Measurements from ENCODE around the gene ARHGDIB.

Gene ARHGDIB

DNA sequence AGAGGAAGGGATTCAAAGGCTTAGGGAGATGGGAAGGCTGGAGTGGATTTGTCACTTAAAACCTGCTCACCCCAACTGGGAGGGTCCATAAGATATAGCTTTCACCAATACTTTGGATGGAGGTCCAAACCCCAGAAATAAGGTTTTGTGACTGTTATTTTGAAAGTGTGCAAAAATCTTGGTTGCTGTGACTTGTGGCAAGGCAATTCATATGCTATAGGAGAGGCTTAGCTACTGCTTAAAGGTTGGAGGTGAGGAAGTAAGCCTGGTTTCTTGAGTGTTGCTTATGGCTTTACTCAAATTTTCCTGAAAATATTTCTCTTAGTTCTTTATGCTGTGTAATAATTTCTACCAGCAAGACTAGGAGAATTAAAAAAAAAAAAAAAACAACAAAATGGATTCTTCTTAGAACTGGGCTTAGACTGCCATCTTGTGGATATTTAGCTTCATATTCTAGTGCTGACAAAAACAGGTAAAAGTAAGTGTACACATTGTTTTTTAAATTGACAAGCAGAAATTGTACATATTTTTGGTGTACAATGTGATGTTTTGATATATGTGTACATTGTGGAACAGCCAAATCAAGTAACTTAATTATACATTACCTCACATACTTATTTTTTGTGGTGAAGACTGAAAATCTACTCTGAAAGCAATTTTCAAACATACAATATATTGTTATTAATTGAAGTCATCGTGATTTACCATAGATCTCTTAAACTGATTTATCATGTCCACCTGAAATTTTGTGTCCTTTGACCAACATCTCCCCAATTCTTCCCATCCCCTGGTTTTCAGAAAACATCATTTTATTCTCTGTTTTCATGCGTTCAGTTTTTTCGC lies 34.4 kb upstream of the ARHGDIB start:
- no peak overlapping the region for H3K9ac ChIP-seq (ENCODE audit: low read depth, low read length)

GRCh38 chr12:14994610-14995009 lies 33.2 kb upstream of the ARHGDIB start:
- Histone ChIP-seq H3K9ac (ENCODE audit: low read depth, low read length) (no peak overlapping the region), H3K27ac (ENCODE audit: low read depth, low read length) (no peak overlapping the region), H3K9me3 (ENCODE audit: insufficient read depth, low read depth, low read length) (no peaks in the 10 kb centered on the region), H3K4me3 (ENCODE audit: low read length) (no peak overlapping the region), H3K4me1 (ENCODE audit: insufficient read depth, low read length) (no peaks in the 10 kb centered on the region), H3K36me3 (ENCODE audit: insufficient read depth, low read length) (no peaks in the 10 kb centered on the region), H3K27me3 (ENCODE audit: insufficient read depth, low read length) (no peaks in the 10 kb centered on the region)
- WGBS, result 94% methylated on average over 2 of the region's 3 CpGs

More for the DNA sequence above, 34.4 kb upstream of the ARHGDIB start:
- Histone ChIP-seq H3K4me1 (ENCODE audit: insufficient read depth, low read length) (no peaks in the 10 kb centered on the region), H3K27ac (ENCODE audit: low read depth, low read length) (no peak overlapping the region), H3K9me3 (ENCODE audit: insufficient read depth, low read depth, low read length) (no peaks in the 10 kb centered on the region), H3K4me3 (ENCODE audit: low read length) (no peak overlapping the region), H3K36me3 (ENCODE audit: insufficient read depth, low read length) (no peaks in the 10 kb centered on the region), H3K27me3 (ENCODE audit: insufficient read depth, low read length) (no peaks in the 10 kb centered on the region)
- 100% methylated on average over 1 of the region's 3 CpGs for WGBS

GRCh38 chr12:14993537-14994266 lies 32.3 kb upstream of the ARHGDIB start:
- H3K27ac ChIP-seq (ENCODE audit: low read depth, low read length), result no peak overlapping the region
- no peaks in the 10 kb centered on the region for H3K27me3 ChIP-seq (ENCODE audit: insufficient read depth, low read length)
- H3K9ac ChIP-seq (ENCODE audit: low read depth, low read length), result no peak overlapping the region
- H3K36me3 ChIP-seq (ENCODE audit: insufficient read depth, low read length), result no peaks in the 10 kb centered on the region
- no peaks in the 10 kb centered on the region for H3K9me3 ChIP-seq (ENCODE audit: insufficient read depth, low read depth, low read length)
- no peaks in the 10 kb centered on the region for H3K4me1 ChIP-seq (ENCODE audit: insufficient read depth, low read length)
- H3K4me3 ChIP-seq (ENCODE audit: low read length), result no peak overlapping the region
- WGBS, result 83% methylated on average over 4 of the region's 4 CpGs

DNA sequence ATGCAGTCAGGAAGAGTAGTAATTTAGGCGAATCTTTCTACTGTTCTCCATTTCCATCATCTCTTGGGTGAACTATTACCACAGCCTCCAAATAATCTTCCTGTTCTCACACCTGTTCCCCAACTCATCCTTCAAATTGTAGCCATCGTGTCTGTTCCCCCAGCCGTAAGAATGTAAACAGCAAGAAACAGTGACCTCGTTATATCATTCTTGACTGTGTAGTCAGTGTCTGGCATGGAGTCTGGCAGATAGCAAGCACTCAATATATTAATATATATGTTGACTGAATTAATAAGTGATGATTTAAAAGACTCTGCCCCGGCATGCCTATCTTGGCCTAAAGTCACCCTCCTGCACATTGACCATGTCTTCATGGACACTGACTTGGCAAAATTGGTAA lies 31.7 kb upstream of the ARHGDIB start:
- H3K27ac ChIP-seq (ENCODE audit: low read depth, low read length), result no peak overlapping the region
- H3K36me3 ChIP-seq (ENCODE audit: insufficient read depth, low read length), result no peaks in the 10 kb centered on the region
- H3K9ac ChIP-seq (ENCODE audit: low read depth, low read length), result no peak overlapping the region
- H3K4me3 ChIP-seq (ENCODE audit: low read length), result no peak overlapping the region
- H3K4me1 ChIP-seq (ENCODE audit: insufficient read depth, low read length), result no peaks in the 10 kb centered on the region
- H3K9me3 ChIP-seq (ENCODE audit: insufficient read depth, low read depth, low read length), result no peaks in the 10 kb centered on the region
- 91% methylated on average over 5 of the region's 5 CpGs for WGBS
- no peaks in the 10 kb centered on the region for H3K27me3 ChIP-seq (ENCODE audit: insufficient read depth, low read length)

- H3K27ac ChIP-seq (ENCODE audit: low read depth, low read length), result no peak overlapping the region
- 92% methylated on average over 3 of the region's 3 CpGs for WGBS
Measured at GRCh38 chr12:14992673-14993072, 31.3 kb upstream of the ARHGDIB start.

DNA sequence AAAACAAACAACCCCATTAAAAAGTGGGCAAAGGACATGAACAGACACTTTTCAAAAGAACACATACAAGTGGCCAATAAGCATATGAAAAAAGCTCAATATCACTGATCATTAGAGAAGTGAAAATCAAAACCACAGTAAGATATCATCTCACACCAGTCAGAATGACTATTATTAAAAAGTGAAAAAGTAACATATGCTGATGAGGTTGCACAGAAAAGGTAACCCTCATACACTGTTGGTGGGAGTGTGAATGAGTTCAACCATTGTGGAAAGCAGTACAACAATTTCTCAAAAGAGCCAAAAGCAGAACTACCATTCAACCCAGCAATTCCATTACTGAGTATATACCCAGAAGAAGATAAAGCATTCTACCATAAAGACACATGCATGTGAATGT lies 29.7 kb upstream of the ARHGDIB start:
- Histone ChIP-seq H3K27ac (ENCODE audit: low read depth, low read length) (no peak overlapping the region), H3K36me3 (ENCODE audit: insufficient read depth, low read length) (no peaks in the 10 kb centered on the region), H3K4me3 (ENCODE audit: low read length) (no peak overlapping the region), H3K9ac (ENCODE audit: low read depth, low read length) (no peak overlapping the region), H3K4me1 (ENCODE audit: insufficient read depth, low read length) (no peaks in the 10 kb centered on the region), H3K9me3 (ENCODE audit: insufficient read depth, low read depth, low read length) (no peaks in the 10 kb centered on the region), H3K27me3 (ENCODE audit: insufficient read depth, low read length) (no peaks in the 10 kb centered on the region)

More at GRCh38 chr12:14992673-14993072, 31.3 kb upstream of the ARHGDIB start:
- H3K9me3 ChIP-seq (ENCODE audit: insufficient read depth, low read depth, low read length), result no peaks in the 10 kb centered on the region
- no peak overlapping the region for H3K4me3 ChIP-seq (ENCODE audit: low read length)
- H3K36me3 ChIP-seq (ENCODE audit: insufficient read depth, low read length), result no peaks in the 10 kb centered on the region
- no peaks in the 10 kb centered on the region for H3K27me3 ChIP-seq (ENCODE audit: insufficient read depth, low read length)
- no peak overlapping the region for H3K9ac ChIP-seq (ENCODE audit: low read depth, low read length)
- no peaks in the 10 kb centered on the region for H3K4me1 ChIP-seq (ENCODE audit: insufficient read depth, low read length)

GRCh38 chr12:14989790-14990189 lies 28.4 kb upstream of the ARHGDIB start:
- Histone ChIP-seq H3K4me1 (ENCODE audit: insufficient read depth, low read length) (no peaks in the 10 kb centered on the region), H3K9ac (ENCODE audit: low read depth, low read length) (no peak overlapping the region), H3K9me3 (ENCODE audit: insufficient read depth, low read depth, low read length) (no peaks in the 10 kb centered on the region), H3K36me3 (ENCODE audit: insufficient read depth, low read length) (no peaks in the 10 kb centered on the region), H3K4me3 (ENCODE audit: low read length) (no peak overlapping the region), H3K27ac (ENCODE audit: low read depth, low read length) (no peak overlapping the region), H3K27me3 (ENCODE audit: insufficient read depth, low read length) (no peaks in the 10 kb centered on the region)
- WGBS, result 76% methylated on average over 1 of the region's 1 CpG

DNA sequence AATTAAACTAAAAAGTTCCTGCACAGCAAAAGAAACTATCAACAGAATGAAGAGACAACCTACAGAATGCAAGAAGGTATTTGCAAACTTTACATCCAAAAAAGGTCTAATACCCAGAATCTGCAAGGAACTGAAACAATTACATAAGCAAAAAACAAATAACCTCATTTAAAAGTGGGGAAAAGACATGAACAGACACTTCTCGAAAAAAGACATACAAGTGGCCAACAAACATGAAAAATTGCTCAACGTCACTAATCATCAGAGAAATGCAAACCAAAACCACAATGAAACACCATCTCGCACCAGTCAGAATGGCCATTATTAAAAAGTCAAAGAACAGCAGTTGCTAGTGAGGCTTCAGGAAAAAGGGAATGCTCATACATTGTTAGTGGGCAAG lies 26.6 kb upstream of the ARHGDIB start:
- 85% methylated on average over 3 of the region's 3 CpGs for WGBS
- H3K27me3 ChIP-seq (ENCODE audit: insufficient read depth, low read length), result no peaks in the 10 kb centered on the region
- H3K9ac ChIP-seq (ENCODE audit: low read depth, low read length), result no peak overlapping the region
- no peak overlapping the region for H3K27ac ChIP-seq (ENCODE audit: low read depth, low read length)
- no peaks in the 10 kb centered on the region for H3K9me3 ChIP-seq (ENCODE audit: insufficient read depth, low read depth, low read length)
- H3K36me3 ChIP-seq (ENCODE audit: insufficient read depth, low read length), result no peaks in the 10 kb centered on the region
- no peaks in the 10 kb centered on the region for H3K4me1 ChIP-seq (ENCODE audit: insufficient read depth, low read length)
- no peak overlapping the region for H3K4me3 ChIP-seq (ENCODE audit: low read length)

DNA sequence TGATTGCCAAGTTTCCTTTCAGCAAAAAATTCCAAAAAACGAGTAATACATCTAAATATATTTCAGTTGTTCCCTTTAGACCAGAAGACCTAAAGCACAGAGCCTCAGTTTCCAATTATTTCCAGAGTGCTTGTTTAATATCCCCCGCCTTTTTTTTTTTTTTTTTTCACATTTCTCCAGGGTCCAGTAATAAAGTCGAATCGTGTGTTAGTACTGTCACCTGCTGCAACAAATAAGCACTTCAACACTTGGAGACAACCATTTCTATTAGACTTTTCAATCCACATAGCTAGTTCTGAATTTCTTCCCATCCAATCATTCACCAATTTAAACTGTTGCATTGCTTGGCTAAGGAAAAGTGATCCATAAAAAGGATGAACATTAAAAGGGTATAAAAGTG lies 25.0 kb upstream of the ARHGDIB start:
- Histone ChIP-seq H3K9me3 (ENCODE audit: insufficient read depth, low read depth, low read length) (no peaks in the 10 kb centered on the region), H3K36me3 (ENCODE audit: insufficient read depth, low read length) (no peaks in the 10 kb centered on the region), H3K27me3 (ENCODE audit: insufficient read depth, low read length) (no peaks in the 10 kb centered on the region), H3K4me1 (ENCODE audit: insufficient read depth, low read length) (no peaks in the 10 kb centered on the region), H3K9ac (ENCODE audit: low read depth, low read length) (no peak overlapping the region), H3K27ac (ENCODE audit: low read depth, low read length) (no peak overlapping the region), H3K4me3 (ENCODE audit: low read length) (no peak overlapping the region)
- WGBS, result 93% methylated on average over 4 of the region's 4 CpGs

- 75% methylated on average over 1 of the region's 1 CpG for WGBS
- no peak overlapping the region for H3K27ac ChIP-seq (ENCODE audit: low read depth, low read length)
Measured at GRCh38 chr12:14984766-14985285, 23.4 kb upstream of the ARHGDIB start.

DNA sequence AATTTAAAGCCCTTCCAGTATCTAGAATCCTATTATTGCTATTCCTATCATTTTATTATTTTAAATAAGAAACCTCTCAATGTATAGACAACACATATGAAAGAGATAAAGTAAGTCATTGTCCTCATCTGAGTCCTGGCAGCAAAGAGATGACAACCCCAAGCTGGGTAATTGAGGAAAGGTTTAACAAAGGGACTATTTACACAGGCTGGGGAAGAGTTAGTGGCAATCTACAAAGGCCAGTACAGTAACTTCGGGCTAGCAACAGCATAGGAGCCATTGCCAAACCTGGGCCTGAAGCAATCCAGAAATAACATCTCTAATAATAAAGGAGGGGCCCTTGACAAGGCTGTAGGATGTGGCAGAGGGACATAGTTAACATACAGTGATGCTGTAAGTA lies 22.6 kb upstream of the ARHGDIB start:
- no peaks in the 10 kb centered on the region for H3K27me3 ChIP-seq (ENCODE audit: insufficient read depth, low read length)
- H3K9me3 ChIP-seq (ENCODE audit: insufficient read depth, low read depth, low read length), result no peaks in the 10 kb centered on the region
- H3K9ac ChIP-seq (ENCODE audit: low read depth, low read length), result no peak overlapping the region
- H3K4me1 ChIP-seq (ENCODE audit: insufficient read depth, low read length), result no peaks in the 10 kb centered on the region
- H3K36me3 ChIP-seq (ENCODE audit: insufficient read depth, low read length), result no peaks in the 10 kb centered on the region
- H3K4me3 ChIP-seq (ENCODE audit: low read length), result no peak overlapping the region
- no peak overlapping the region for H3K27ac ChIP-seq (ENCODE audit: low read depth, low read length)
- WGBS, result 88% methylated on average over 1 of the region's 1 CpG

More at GRCh38 chr12:14984766-14985285, 23.4 kb upstream of the ARHGDIB start:
- Histone ChIP-seq H3K4me1 (ENCODE audit: insufficient read depth, low read length) (no peaks in the 10 kb centered on the region), H3K36me3 (ENCODE audit: insufficient read depth, low read length) (no peaks in the 10 kb centered on the region), H3K9me3 (ENCODE audit: insufficient read depth, low read depth, low read length) (no peaks in the 10 kb centered on the region), H3K27me3 (ENCODE audit: insufficient read depth, low read length) (no peaks in the 10 kb centered on the region), H3K4me3 (ENCODE audit: low read length) (no peak overlapping the region), H3K9ac (ENCODE audit: low read depth, low read length) (no peak overlapping the region)
